ENCODE data around the gene CYP2E1.
"Not testable (repeated sequence)": the region's sequence is repeated elsewhere in the genome, so short reads cannot be mapped to it uniquely, and the experiment has no call there.

Gene CYP2E1

DNA sequence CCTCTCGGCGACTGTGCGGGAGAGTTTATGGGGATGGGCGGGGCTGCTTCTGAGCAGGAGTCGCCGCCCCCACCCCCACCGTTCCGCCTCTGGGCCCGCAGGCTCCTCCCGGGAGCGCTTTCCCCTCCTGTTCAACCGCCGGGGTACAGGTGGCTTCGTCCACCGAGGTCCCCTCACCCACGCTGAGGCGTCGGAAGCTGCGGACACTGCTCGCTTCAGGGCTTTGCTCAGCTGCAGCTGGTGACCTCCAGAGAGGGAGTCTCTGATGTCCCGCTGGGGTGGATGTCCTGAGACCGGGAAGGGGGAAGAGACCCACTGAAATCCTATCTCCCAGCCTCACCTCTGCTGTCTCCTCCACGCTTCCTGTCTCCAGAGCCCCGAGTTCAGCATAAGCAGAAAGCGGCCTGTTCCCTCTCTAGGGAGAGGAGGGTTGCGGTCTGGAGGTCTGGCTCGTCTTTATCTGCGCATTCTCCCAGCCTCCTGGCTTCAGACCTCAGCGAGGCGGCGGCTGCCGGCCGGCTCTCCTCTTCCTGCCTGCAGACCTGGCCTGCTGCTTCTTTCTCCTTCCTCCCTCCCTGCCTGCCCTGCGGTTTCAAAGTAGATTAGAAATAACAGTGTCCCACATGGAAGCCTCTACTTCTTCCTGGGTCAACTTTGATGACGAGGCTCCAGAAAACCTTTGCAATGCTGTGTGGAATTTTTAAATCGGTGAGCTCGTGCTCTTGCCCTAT, 1.8 kb downstream of the CYP2E1 start:
- DNase-seq (ENCODE audit: low read depth in 2 of 2): no peak

GRCh38 chr10:133529576-133529946, 2.4 kb downstream of the CYP2E1 start:
- no peak for DNase-seq (ENCODE audit: low read depth in 2 of 2)

DNA sequence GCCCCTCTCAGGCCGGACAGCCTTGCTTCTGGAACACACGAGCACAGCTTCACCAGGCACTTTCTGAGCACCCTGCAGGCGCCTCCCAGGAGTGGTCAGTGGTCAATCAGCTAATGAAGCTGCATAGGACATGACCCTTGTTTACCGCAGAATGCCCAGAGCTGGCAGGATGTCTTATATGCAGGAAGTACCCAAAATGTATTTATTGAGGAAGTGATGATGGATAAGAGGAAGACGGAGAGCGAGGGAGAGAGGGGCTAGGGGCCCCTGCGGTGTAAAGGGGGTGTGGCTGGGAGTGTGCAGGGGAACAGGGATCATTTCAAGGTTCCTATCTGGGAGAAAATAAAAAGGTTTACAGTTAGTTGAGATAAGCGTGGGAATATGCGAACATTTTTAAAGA, 3.3 kb downstream of the CYP2E1 start:
- DNase-seq (ENCODE audit: low read depth in 2 of 2): no peak

GRCh38 chr10:133532871-133533270, 5.7 kb downstream of the CYP2E1 start:
- no peak for DNase-seq (ENCODE audit: low read depth in 2 of 2)

DNA sequence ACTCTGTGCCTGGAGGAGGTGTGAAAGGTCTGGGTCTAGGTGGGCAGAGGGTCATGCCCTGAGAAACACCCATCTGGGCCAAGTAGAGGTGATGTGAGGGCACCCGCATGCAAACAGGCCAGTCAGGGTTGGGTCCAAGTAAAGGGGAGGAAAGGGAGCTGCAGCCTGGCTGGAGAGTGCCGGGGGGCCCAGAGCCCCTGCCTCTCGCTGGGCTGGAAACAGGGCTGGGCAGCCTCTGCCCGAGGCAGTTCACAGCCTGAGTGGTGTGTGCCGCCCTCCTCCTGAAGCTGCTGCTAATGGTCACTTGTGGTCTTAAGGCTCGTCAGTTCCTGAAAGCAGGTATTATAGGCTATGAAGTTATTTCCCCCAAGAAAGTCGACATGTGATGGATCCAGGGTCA, 7.3 kb downstream of the CYP2E1 start:
- DNase-seq (ENCODE audit: low read depth in 2 of 2): no peak

- DNase-seq (ENCODE audit: low read depth in 2 of 2): no peak
Measured at GRCh38 chr10:133536198-133536597, 9.0 kb downstream of the CYP2E1 start.

DNA sequence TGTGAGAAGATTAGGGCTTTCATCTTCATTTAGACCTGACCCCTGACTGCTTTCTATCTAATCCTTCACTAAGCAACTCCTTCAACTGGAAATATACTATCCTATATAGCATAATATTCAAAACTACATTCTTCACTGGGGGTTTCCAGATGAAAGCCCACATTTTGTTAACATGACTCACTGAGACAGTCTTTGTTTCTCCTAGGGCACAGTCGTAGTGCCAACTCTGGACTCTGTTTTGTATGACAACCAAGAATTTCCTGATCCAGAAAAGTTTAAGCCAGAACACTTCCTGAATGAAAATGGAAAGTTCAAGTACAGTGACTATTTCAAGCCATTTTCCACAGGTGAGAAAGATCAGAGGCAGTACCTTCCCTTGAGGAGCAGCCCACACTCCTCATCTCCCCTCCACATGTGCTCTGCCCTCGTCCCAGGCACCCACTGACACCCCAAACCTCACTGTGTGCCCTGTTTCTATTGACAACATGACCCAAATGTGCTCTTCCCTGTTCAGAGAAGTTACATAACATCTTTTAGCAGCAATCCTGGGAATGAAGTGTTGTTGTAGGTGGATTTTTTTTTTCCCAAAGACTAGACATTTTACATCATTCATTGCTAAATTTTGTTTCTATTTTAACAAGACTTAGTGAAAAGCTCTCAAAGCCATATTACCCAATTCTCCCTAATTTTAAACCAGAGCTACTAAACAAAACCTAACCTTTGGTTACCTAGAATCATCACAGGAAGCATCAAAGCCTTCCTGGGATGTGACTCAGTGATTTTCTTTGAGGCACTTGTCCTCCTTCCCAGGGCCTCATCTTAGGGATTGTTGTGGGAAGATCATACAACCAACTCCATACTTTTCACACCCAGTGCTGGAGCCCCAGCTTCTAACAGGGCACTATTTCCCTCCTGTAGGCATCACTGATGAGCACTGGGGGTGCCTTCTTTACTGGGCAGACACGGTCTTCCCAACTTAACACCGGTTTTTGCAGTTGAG, 10.7 kb downstream of the CYP2E1 start:
- DNase-seq (ENCODE audit: low read depth in 2 of 2): no peak

DNA sequence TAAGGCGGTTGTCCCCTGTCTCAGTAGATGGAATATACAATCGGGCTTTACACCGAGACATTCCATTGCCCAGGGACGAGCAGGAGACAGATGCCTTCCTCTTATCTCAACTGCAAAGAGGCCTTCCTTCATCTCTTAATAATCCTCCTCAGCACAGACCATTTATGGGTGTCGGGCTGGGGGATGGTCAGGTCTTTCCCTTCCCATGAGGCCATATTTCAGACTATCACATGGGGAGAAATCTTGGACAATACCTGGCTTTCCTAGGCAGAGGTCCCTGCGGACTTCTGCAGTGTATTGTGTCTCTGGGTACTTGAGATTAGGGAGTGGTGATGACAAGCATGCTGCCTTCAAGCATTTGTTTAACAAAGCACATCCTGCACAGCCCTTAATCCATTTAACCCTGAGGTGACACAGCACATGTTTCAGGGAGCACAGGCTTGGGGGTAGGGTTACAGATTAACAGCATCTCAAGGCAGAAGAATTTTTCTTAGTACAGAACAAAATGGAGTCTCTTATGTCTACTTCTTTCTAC, 14.3 kb downstream of the CYP2E1 start:
- not testable (repeated sequence) for DNase-seq (ENCODE audit: low read depth in 2 of 2)

DNA sequence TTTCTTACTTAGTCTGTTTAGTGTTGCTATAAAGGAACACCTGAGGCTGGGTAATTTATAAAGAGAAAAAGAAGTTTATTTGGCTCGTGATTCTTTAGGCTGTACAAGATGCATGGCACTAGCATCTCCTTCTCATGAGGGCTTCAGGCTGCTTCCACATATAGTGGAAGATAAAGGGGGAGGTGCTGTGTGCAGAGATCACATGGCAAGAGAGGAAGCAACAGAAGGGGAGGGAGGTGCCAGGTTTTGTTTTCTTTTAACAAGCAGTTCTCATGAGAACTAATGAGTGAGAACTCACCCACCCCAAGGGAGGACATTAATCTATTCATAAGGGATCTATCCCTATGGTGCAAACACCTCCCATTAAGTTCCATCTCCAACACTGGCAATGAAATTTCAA, 17.3 kb downstream of the CYP2E1 start:
- DNase-seq (ENCODE audit: low read depth in 2 of 2): no peak

GRCh38 chr10:133554600-133554999, 27.4 kb downstream of the CYP2E1 start:
- DNase-seq (ENCODE audit: low read depth in 2 of 2): no peak

DNA sequence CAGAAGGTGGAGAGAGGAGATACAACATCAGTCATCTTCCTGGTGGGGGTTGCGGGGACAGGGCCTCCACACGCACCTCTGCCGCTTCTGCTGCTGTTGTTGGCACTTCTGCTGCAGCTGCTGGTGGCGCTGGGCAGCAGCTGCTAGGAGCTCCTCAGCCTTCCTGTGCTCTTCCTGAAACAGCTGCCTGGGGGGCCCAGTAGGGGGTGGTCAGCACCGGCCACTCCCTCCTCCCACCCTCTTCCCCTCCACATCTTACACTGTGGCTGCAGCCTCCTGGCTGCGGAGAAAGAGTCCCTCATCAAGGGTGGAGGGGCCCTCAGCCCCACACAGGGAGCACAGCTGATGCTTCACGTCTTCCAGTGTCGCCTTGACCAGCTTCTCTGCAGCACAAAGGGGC, 28.4 kb downstream of the CYP2E1 start:
- DNase-seq (ENCODE audit: low read depth in 2 of 2): no peak

DNA sequence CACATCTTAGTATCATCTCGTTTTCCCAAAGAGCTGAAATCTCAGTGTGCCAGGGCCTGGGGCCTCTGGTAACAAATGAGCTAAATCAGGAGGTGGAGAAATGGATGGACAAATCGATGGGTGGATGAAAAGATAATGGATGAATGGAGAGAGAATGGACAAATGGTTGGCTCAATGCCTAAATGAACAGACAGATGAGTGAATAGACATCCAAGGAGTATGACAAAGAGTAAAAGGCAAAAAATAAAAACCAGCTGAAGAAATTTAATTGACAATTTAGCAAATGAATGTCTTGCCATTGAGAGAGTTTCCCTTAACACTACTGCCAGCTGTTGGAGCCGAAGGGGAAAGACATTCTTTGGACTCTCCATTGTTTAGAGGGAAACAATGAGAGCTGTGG, 30.2 kb downstream of the CYP2E1 start:
- no peak for DNase-seq (ENCODE audit: low read depth in 2 of 2)

DNA sequence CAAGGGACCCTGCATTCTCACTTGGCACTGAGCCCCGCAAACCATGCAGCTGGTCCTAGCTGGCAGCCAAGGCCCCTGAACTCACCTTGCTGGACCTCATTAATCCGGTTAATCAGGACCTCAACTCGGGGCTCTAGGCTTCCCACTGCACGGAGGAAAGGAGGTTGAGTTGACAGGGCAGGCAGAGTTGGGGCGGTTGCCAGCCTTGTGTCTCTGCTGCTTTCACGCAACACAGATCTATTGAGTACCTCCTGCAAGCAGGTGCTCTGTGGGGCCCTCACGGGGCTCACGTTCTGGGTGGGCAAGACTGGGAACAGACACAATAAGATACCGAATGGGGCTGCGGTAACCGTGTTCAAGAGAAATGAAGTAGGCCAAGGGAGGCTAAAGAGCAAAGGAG, 32.1 kb downstream of the CYP2E1 start:
- DNase-seq (ENCODE audit: low read depth in 2 of 2): no peak

GRCh38 chr10:133564816-133565215, 37.7 kb downstream of the CYP2E1 start:
- no peak for DNase-seq (ENCODE audit: low read depth in 2 of 2)

DNA sequence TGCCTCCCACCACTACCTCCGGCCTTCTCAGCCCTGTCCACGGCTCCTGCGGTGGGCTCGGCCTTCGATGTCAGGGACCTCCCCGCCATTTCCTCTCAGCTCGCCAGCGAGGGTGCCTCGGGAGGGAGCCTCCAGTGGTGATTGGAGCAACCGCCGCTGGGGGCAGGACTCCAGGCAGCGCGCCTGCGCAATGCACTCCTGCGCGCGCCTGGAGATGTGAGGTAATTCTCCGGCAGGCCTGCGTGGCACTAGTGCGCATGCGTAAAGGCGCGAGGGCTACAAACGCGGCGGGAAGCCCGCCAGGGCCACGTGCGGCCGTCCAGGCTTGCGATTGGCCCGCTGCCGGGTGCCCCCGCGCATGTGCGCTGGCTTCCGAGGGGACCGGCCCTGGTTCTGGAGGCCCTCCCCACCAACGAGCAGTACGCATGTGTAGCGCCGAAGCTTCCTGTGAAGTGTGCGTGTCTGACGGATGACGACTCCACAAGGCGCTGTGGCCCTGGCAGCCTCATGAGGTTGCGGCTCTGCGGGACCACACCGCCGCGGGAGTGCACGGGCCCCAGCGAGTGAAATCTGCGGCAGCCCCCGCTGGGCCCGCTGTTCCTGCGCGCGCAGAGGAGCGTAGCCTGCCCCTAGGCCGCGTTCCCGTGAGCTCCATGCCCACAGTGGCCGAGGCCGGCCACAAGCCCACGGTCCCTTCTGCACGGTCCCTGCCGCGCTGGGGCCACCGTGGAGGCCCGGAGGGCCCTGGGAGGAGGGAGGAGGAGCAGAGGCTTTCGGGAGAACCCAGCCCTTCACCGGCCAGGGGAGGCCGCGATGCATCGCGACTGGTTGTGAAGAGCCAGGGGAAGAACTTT, 38.5 kb downstream of the CYP2E1 start, which contains the start of gene SYCE1:
TSS of gene SYCE1 (minus strand) at position 143 of the 854 bp plus-strand sequence. CDS start at position 89, 54 bp downstream.
- DNase-seq (ENCODE audit: low read depth in 2 of 2): no peak

GRCh38 chr10:133567119-133567518, 40.0 kb downstream of the CYP2E1 start:
- no peak for DNase-seq (ENCODE audit: low read depth in 2 of 2)

DNA sequence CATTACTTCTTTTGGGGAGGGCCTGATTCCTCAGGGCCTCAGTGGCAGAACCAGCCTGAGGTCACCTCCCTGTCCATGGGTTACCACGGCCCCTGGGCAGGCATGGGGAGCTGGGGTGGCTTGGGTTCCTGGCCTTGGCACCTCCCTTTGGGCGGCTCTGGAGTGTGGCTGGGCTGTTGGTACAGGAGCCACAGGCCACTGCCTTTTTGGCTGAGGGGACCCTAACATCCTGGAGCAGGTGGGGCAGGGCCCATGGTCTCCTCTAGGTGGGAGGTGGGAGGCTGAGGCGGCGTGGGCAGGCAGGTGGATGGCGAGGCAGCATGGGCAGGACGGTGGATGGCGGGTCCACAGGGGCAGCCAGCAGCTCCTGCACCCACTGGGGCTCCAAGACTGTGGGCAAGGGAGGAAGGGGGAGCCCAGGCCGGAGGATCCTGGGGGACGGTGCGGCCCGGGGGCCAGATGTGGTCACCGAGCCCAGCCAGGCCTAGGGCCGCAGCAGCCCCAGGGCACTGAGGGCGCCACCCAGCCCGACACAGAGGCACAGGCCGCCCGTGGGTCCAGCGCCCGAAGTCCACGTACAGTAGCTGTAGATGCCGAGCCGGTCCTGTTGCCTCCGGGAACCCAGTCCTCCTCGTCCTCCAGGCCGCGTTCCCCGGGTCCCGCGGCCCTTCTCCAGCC, 40.6 kb downstream of the CYP2E1 start:
- no peak for DNase-seq (ENCODE audit: low read depth in 2 of 2)

DNA sequence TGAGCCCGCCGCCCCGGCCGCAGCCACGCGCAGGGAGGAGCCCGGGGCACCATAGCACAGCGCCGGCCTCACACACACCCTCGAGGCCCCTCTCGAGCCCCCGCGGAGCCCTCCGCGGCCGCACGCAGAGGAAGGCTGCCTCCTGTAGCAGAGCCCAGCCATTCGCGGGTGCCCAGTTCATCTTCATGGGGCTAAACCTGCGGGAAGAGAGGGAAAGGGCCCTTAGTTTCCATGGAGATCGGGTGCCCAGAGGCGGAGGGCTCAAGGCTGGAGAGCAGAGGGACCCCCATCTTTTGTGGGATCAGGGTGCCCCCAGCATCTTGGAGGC, 41.1 kb downstream of the CYP2E1 start:
- no peak for DNase-seq (ENCODE audit: low read depth in 2 of 2)

GRCh38 chr10:133568831-133569527, 41.8 kb downstream of the CYP2E1 start:
- DNase-seq (ENCODE audit: low read depth in 2 of 2): not testable (repeated sequence)

DNA sequence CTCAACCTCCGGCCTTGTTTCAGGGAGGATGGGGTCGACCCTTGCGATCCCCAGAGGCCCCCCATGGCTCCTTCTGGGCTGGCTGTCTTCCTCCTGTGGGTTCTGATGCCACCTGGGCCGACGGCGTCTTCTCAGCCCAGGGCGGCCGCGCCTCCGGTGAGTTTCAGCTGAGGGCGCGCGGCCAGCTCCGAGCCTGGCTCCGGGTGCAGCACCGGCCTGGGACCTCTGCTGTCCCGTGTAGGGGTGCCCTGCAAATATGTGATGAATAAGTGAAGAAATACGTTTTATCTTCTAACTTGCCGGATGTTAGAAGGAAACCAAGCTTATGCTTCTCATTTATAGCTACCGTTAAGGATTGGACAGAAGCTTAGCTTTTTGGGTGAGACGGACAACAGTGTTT, 42.6 kb downstream of the CYP2E1 start:
- DNase-seq (ENCODE audit: low read depth in 2 of 2): not testable (repeated sequence)

DNA sequence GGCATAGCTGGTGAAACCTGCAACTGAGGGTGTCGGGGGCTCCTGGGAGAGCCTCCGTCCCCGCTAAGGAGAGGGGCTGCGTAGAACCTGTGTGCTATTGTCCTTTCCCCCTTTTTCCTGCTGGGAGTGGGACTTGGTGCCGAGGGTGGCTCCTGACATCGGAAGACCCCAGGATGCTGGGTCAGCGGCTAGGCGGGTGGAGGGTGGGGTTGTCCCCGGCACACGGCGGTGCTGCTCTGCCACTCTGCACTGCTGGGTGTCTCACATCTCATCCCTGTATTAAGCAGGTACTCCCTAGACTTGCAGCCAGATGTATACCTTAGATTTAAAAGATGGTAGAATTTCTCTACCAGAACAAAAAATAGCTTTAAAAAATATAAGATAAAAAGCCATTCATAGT, 44.9 kb downstream of the CYP2E1 start:
- DNase-seq (ENCODE audit: low read depth in 2 of 2): not testable (repeated sequence)
